Fibroblast of skin of left quadriceps (primary cell): ENCODE results near the gene EHBP1L1.

ENCODE experiments used
- DNase-seq, 2 experiments: peaks; one replicate each; pipeline ENCODE4 v3.0.0-alpha.2; 2013; ENCODE audit warnings: low read depth in 2 of 2

Gene EHBP1L1

GRCh38 chr11:65577756-65578109 lies 1.9 kb downstream of the EHBP1L1 start:
- no peak for DNase-seq

GRCh38 chr11:65578134-65578533 lies 2.3 kb downstream of the EHBP1L1 start:
- DNase-seq: no peak

- DNase-seq: no peak
Observed at GRCh38 chr11:65578667-65579066, 2.8 kb downstream of the EHBP1L1 start.

GRCh38 chr11:65579291-65579690 lies 3.4 kb downstream of the EHBP1L1 start:
- DNase-seq: no peak

- no peak for DNase-seq
Observed at GRCh38 chr11:65580031-65580692, 4.3 kb downstream of the EHBP1L1 start.

GRCh38 chr11:65580756-65581155 lies 4.9 kb downstream of the EHBP1L1 start:
- no peak for DNase-seq

- no peak for DNase-seq
Observed at GRCh38 chr11:65581928-65582327, 6.1 kb downstream of the EHBP1L1 start.

- DNase-seq: no peak
Observed at GRCh38 chr11:65583589-65583988, 7.7 kb downstream of the EHBP1L1 start.

- no peak for DNase-seq
Observed at GRCh38 chr11:65584106-65584505, 8.3 kb downstream of the EHBP1L1 start.

GRCh38 chr11:65584723-65585171 lies 8.9 kb downstream of the EHBP1L1 start:
- no peak for DNase-seq

- DNase-seq: no peak
Observed at GRCh38 chr11:65585396-65586246, 9.8 kb downstream of the EHBP1L1 start.

- DNase-seq: no peak
Observed at GRCh38 chr11:65586247-65586630, 10.4 kb downstream of the EHBP1L1 start.

GRCh38 chr11:65586676-65587075 lies 10.8 kb downstream of the EHBP1L1 start:
- no peak for DNase-seq

GRCh38 chr11:65588199-65589054 lies 12.6 kb downstream of the EHBP1L1 start:
- no peak for DNase-seq

- DNase-seq: no peak
Observed at GRCh38 chr11:65589444-65590239, 13.8 kb downstream of the EHBP1L1 start.

- DNase-seq: no peak
Observed at GRCh38 chr11:65590240-65590738, 14.4 kb downstream of the EHBP1L1 start.

GRCh38 chr11:65591939-65592857 lies 16.3 kb downstream of the EHBP1L1 start:
- DNase-seq: no peak

- no peak for DNase-seq
Observed at GRCh38 chr11:65592858-65593517, 17.1 kb downstream of the EHBP1L1 start.

- DNase-seq: no peak
Observed at GRCh38 chr11:65593518-65594414, 17.9 kb downstream of the EHBP1L1 start.
